ENCODE measurements around the gene MAGEB2.
"Not testable (repeated sequence)": the region's sequence is repeated elsewhere in the genome, so short reads cannot be mapped to it uniquely, and the experiment has no call there.

- TF ChIP-seq CTCF, POLR2A (IDR thresholded peaks at IDR 0.05): not testable (repeated sequence)
Measured at GRCh38 chrX:30193910-30194309, 21.5 kb upstream of the MAGEB2 start.

Measured in uterus (tissue), 2 donors.